Spleen (tissue), 7 donors: ENCODE data around the gene ADAMTSL1.

Source experiments
- POLR2A ChIP-seq, 3 donors: fragments of 450-650 bp; IDR thresholded peaks; one replicate each; pipeline ENCODE4 v1.5.1; 2017; ENCODE audit warnings: antibody characterized with exemption in 3 of 3, mild to moderate bottlenecking in 1 of 3
- POLR2AphosphoS5 ChIP-seq, 3 donors: sonication (generic); formaldehyde crosslinking; IDR thresholded peaks; one replicate each; pipeline ENCODE4 v1.5.1; 2017; ENCODE audit warnings: antibody characterized with exemption in 3 of 3
- TF ChIP-seq, protein P1 (sequence below), 11 experiments: fragments of 200-600 bp in 7 of 11; fragments of 450-650 bp in 4 of 11; sonication (generic) in 4 of 11; IDR thresholded peaks in 8 of 11; conservative IDR thresholded peaks in 3 of 11; 1 replicate in 7 of 11; 2 replicates in 4 of 11; pipeline versions ENCODE4 v1.4.0 to v1.8.0; 2016 to 2021; ENCODE audit warnings: antibody characterized with exemption in 11 of 11, inconsistent platforms in 4 of 11, mild to moderate bottlenecking in 1 of 11
- donor health status: DM: no; HTN: no; CAD: no; lungs with moderate emphysema.
- donor health status: DM: no; HTN: no; CAD: no.
- donor health status: DM: no; HTN: no; CAD: no.

DNA sequence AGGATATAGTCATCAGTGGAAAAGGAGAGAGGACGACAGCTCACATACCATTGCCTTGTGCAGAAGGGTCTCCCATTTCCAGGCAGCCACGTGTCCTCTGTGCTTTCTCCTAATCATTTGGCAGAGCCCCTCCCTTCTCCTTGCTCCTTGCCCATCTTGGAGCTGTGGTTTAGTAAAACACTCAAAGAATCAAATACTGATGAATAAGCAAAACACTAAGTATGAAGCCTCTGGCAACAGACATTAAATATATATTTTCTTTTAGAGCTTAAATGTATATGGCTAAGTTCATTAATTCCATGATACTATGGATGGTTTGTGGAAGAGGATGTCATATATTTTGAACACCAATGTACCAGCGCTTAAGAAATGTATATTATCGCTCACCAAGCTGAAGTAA is 280.6 kb downstream of the ADAMTSL1 start:
- TF ChIP-seq, protein P1, sequence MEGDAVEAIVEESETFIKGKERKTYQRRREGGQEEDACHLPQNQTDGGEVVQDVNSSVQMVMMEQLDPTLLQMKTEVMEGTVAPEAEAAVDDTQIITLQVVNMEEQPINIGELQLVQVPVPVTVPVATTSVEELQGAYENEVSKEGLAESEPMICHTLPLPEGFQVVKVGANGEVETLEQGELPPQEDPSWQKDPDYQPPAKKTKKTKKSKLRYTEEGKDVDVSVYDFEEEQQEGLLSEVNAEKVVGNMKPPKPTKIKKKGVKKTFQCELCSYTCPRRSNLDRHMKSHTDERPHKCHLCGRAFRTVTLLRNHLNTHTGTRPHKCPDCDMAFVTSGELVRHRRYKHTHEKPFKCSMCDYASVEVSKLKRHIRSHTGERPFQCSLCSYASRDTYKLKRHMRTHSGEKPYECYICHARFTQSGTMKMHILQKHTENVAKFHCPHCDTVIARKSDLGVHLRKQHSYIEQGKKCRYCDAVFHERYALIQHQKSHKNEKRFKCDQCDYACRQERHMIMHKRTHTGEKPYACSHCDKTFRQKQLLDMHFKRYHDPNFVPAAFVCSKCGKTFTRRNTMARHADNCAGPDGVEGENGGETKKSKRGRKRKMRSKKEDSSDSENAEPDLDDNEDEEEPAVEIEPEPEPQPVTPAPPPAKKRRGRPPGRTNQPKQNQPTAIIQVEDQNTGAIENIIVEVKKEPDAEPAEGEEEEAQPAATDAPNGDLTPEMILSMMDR (IDR thresholded peaks at IDR 0.05 in 8 of 11, conservative IDR thresholded peaks at IDR 0.05 in 3 of 11): no peak
- TF ChIP-seq POLR2A (IDR thresholded peaks at IDR 0.05) (no peak), POLR2AphosphoS5 (IDR thresholded peaks at IDR 0.05) (no peak)
